HG02571 (cell line): ENCODE measurements around the gene RNF112.

Experiments used
- ATAC-seq: cut with Tn5 transposase; IDR thresholded peaks from one replicate; pipeline ENCODE4 v1.9.1; 2021; ENCODE audit warnings: mild to moderate bottlenecking, moderate library complexity; ENCODE audit not compliant: unreplicated experiment

Gene RNF112

DNA sequence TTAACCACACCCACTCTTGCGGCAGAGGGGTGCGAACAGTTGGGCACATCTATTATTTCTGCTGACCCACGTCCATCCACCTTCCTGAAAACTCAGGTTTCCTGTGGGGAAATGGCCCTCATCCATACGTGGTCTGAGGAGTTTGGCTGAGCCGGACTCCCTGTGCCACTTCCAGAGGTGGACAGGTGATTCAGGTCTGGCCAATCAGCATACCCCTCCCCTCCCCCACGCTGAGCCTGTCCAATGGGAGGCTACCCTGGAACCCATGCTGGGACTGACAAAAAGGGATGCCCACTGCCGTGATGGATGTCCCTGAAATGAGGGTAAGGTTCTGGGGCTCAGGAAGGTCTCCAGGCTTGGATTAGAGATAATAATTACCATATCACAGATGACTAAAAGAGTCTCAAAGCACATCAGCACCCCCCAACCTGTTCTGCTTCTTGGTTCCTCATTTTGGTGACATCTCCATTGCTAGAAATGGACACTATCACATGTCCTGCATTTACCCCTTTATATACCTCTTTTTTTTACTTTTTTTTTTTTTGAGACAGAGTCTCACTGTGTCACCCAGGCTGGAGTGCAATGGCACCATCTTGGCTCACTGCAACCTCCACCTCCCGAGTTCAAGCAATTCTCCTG, 38.0 kb upstream of the RNF112 start:
- no peak for ATAC-seq

DNA sequence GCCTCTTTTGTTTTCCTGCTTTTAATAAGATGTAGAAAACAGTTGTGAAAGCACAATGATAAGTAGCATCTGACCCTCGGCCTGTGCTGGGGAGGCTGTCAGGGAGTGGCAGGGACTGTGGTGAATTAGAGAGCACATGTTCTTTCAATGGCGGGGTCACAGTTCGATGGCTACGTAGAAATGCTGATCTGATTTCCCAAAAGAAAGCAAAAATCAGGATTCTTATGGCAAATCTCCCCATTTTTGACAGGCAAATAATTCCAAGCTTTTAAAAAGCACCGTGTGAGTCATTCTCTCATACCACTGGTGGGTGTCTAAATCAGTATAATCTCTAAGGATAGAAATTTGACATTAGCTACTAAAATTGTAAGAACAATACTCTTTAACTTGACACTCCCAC, 36.9 kb upstream of the RNF112 start:
- no peak for ATAC-seq

DNA sequence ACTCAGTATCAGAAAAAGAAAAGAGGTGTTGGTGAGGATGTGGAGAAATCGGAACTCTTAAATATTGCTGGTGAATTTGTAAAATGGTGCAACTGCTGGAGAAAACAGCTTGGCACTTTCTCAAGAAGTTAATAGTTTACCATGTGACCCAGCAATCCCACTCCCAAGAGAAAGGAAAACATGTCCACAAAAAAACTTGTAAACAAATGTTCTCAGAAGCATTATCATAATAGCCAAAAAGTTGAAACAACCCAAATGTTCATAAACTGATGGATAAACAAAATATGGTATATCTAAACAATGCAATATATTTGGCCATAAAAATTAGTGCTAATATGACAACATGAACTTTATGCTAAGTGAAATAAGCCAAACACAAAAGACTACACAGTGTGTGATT, 35.3 kb upstream of the RNF112 start:
- no peak for ATAC-seq

DNA sequence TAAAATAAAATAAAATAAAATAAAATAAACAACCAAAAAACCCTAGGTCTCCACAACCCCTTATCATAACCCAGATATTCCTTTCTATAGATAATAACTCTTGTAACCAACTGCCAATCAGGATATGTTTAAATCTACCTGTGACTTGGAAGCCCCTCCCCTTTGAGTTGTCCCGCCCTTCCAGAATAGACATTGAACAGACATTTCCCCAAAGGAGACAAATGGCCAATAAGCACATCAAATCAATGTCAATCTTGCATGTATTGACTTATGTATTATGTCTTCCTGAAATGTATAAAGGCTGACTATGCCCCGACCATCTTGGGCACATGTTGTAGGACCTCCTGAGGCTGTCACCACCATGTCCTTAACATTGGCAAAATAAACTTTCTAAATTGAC, 34.2 kb upstream of the RNF112 start:
- no peak for ATAC-seq

DNA sequence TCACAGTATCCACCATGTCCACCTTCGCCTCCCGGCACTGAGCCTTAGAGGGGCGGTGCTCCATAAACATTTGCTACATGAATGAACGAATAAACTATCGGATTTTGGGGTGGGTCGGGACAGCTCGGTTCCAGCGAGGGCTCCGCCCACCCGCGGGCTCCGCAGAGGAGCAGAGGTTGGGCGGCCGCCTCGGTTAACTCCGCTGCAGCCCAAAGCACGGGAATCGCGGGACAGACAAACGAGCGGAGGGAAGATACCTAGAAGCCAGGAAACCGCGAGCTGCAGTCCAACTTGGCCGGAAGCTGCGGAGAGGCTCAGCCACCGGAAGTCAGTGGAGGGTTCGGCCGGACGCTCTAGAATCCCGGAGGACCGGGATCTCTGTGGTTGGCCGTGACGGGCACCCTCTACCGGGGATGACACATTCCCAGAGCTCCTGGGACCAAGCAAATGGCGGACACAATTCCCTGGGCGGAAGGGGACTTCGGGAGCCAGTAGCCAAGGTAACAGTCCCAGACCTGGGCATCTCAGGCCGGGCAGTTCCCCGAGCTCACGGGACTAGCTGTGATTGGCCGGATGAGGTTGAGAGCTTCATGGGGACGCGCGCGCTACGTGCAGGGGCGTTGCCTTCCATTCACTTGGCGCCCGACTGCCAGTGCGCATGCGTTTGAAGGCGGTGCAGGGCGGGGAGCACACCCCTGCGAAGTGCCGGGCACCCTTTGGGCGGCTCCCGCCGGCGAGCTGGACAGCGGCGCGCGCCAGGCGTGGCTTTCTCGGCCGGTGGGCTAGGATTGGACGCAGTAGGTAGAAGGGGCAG, 33.2 kb upstream of the RNF112 start:
- peak; percentile 91 for ATAC-seq

DNA sequence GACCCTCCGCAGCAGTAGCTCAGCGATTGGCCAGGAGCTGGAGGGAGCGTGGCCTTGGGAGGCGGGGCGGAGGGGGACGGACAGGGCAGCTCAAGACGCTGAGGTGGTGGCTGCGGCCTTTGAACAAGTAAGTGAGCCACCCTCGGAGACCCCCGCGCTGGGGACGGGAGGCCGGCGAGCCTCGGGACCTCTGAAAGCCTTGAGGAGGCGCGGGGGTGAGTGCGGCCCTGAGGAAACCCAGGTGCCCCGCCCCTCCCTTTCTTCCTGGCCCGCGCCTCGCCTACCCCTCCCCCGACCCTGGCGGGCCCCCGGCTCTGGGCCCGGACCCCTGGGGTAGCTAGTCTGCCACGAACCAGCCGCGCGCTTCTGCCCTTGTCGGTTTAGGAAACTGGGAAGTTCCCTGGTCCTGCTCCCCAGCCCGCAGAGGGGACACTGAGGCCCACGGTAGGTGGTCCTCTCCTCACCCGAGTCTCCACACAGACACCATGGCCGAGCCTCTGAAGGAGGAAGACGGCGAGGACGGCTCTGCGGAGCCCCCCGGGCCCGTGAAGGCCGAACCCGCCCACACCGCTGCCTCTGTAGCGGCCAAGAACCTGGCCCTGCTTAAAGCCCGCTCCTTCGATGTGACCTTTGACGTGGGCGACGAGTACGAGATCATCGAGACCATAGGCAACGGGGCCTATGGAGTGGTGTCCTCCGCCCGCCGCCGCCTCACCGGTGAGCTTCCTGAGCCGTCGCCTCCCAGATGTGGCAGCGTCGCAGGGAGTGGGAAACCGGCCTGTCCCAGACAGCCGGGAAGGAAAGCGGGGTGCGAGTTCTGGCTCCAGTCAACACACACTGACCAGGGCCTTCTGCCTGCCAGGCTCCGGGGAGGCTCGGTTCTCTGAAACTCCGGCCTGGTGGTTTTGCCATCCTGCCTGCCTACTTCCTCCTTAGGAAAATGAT, 32.3 kb upstream of the RNF112 start, which contains the start of gene MAPK7:
Gene MAPK7 (plus strand): TSS at position 83 of the 945 bp plus-strand sequence. CDS start 403 bp downstream, at position 486.
- peak; percentile 4 for ATAC-seq

DNA sequence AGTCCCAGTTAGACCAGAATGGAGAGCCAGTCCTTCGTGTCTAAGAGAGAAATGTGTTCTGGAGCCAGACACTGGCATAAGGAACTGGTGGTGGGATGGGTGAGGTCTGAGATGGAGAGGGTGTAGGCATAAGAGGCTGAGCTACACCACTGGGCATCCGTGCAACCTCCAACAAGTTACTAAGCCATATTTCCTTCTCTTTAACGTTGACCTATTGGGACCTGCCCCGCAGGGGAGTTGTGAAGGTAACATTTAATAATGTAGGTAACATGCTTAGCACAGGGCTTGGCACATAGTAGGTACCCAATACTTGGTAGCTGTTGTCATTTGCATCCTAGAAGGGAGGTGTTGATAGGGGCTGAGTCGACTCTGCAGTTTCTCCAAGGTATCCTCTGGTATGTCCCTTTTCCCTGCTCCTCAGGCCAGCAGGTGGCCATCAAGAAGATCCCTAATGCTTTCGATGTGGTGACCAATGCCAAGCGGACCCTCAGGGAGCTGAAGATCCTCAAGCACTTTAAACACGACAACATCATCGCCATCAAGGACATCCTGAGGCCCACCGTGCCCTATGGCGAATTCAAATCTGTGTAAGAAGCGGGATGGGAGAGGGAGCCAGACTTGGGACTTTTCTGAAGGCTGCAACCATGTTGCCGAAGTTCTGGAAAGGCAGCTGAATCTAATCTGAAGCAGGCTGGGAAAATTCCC, 31.5 kb upstream of the RNF112 start:
- no peak for ATAC-seq

DNA sequence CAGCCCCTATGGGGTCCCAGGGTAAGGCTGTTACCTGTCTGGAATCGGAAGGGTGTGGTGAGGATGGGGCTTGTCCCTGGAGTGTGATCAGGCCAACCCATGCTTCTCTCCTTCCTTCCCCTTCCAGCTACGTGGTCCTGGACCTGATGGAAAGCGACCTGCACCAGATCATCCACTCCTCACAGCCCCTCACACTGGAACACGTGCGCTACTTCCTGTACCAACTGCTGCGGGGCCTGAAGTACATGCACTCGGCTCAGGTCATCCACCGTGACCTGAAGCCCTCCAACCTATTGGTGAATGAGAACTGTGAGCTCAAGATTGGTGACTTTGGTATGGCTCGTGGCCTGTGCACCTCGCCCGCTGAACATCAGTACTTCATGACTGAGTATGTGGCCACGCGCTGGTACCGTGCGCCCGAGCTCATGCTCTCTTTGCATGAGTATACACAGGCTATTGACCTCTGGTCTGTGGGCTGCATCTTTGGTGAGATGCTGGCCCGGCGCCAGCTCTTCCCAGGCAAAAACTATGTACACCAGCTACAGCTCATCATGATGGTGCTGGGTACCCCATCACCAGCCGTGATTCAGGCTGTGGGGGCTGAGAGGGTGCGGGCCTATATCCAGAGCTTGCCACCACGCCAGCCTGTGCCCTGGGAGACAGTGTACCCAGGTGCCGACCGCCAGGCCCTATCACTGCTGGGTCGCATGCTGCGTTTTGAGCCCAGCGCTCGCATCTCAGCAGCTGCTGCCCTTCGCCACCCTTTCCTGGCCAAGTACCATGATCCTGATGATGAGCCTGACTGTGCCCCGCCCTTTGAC, 30.3 kb upstream of the RNF112 start:
- no peak for ATAC-seq

DNA sequence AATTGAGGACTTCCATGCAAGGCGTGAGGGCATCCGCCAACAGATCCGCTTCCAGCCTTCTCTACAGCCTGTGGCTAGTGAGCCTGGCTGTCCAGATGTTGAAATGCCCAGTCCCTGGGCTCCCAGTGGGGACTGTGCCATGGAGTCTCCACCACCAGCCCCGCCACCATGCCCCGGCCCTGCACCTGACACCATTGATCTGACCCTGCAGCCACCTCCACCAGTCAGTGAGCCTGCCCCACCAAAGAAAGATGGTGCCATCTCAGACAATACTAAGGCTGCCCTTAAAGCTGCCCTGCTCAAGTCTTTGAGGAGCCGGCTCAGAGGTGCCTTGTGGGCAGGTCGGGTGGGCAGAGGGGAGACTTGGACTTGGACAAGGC, 29.7 kb upstream of the RNF112 start:
- ATAC-seq, result no peak

DNA sequence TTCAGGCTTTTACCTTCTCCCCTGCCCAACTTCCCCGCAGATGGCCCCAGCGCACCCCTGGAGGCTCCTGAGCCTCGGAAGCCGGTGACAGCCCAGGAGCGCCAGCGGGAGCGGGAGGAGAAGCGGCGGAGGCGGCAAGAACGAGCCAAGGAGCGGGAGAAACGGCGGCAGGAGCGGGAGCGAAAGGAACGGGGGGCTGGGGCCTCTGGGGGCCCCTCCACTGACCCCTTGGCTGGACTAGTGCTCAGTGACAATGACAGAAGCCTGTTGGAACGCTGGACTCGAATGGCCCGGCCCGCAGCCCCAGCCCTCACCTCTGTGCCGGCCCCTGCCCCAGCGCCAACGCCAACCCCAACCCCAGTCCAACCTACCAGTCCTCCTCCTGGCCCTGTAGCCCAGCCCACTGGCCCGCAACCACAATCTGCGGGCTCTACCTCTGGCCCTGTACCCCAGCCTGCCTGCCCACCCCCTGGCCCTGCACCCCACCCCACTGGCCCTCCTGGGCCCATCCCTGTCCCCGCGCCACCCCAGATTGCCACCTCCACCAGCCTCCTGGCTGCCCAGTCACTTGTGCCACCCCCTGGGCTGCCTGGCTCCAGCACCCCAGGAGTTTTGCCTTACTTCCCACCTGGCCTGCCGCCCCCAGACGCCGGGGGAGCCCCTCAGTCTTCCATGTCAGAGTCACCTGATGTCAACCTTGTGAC, 29.1 kb upstream of the RNF112 start:
- no peak for ATAC-seq

DNA sequence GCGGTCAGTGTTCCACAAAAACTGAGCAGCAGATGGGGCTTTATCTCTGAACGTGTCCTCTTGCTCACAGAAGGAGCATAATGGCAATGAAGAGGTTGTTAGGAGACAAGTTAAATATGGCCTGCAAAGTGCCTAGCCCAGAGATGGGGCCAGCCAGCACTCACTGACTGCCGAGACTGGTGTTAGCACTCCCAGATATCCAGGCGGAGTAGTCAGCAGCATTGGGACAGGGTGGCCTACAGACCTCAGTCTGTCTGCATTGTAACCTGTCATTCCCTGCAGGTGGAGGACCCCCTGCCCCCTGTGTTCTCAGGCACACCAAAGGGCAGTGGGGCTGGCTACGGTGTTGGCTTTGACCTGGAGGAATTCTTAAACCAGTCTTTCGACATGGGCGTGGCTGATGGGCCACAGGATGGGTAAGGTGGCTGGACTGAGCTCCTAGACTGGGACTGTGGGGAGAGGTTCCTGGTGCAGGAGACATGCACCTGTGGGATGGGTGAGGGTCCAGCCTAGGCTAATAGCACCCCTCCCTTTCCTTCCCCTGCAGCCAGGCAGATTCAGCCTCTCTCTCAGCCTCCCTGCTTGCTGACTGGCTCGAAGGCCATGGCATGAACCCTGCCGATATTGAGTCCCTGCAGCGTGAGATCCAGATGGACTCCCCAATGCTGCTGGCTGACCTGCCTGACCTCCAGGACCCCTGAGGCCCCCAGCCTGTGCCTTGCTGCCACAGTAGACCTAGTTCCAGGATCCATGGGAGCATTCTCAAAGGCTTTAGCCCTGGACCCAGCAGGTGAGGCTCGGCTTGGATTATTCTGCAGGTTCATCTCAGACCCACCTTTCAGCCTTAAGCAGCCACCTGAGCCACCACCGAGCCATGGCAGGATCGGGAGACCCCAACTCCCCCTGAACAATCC, 28.2 kb upstream of the RNF112 start:
- ATAC-seq, result no peak

DNA sequence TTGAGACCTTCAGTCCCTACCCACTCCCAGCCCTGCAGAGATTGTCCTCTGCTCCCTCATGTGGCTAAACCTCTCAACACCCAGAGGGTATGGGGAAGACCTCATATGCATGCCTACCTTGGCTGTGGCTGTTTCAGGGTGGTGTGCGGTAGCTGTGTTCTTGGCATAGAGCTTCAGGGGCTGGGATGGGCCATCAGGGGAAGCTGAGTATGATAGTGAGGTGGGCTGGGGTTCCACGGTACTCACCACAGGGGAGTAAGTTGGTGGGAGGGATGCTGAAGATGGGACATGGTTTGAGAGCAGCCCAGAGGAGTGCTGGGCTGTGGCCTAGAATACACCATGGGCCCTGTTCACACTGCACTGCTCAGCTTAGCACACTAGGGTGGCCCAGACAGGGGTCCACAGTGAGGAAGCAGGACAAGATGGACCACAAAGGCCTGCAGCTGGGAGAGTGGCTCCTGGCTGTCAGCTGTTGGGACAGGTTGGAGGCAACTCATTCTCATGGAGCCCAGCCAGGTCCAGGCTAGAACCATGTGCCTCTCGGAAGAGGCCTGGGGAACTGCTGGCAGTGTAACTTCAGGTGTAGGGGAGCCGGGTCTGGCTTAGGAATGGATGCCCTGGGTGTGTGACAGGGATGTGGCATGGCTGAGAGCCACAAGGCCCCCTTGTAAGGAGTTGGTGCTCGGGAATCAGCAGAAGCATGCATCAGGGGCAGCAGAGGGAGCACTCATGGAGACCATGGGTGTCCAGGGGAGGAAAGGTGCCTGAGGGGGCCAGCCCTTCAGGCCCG, 27.2 kb upstream of the RNF112 start:
- no peak for ATAC-seq

DNA sequence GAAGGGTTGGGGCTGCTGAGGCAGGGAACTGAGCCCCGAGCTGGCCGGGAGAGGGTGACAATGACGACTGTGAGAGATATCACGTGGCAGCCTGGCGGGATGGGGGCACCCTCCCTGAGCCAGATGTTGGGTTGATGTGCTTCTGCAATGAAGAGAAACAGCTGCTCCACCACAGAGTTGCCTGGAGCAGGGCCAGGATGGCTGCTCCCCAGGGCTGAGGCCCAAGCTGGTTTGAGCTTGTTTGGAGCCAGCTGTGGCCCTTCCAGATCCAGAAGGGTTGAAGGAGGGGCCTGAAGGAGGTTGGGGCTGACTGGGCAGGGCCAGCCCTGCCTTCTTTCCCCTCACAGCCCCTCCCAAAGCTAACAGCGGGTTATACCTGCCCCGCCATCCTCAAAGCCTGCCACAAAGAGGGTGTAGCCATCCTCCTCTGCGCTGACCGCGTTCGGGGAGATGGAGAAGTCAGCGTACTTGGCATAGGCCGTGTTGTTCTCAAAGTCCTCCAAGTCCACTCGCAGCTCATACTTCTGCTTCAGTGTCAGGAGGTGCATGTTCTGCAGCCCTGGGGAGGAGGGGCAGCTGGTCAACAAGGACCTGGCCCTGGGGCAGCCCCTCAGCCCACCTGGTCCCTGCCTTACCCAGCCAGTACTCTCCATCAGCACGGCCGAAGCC, 26.2 kb upstream of the RNF112 start:
- no peak for ATAC-seq

DNA sequence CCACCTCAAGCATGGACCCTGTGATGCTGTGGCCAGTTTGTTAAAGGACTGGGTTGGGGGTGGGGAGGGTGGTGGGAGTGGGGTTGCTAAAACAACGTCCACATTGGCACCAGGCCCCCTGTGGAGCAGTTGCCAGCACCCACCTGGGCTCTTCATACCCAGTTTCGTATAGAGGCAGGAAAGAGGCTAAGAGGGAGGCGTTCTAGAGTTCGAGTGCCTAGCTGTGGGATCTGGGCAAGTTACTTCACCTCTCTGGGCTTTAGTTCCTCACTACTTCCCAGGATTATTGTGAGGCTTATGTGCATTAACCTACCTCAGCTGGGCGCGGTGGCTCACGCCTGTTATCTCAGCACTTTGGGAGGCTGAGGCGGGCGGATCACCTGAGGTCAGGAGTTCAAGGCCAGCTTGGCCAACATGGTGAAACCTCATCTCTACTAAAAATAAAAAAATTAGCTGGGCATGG, 25.5 kb upstream of the RNF112 start:
- ATAC-seq, result no peak

DNA sequence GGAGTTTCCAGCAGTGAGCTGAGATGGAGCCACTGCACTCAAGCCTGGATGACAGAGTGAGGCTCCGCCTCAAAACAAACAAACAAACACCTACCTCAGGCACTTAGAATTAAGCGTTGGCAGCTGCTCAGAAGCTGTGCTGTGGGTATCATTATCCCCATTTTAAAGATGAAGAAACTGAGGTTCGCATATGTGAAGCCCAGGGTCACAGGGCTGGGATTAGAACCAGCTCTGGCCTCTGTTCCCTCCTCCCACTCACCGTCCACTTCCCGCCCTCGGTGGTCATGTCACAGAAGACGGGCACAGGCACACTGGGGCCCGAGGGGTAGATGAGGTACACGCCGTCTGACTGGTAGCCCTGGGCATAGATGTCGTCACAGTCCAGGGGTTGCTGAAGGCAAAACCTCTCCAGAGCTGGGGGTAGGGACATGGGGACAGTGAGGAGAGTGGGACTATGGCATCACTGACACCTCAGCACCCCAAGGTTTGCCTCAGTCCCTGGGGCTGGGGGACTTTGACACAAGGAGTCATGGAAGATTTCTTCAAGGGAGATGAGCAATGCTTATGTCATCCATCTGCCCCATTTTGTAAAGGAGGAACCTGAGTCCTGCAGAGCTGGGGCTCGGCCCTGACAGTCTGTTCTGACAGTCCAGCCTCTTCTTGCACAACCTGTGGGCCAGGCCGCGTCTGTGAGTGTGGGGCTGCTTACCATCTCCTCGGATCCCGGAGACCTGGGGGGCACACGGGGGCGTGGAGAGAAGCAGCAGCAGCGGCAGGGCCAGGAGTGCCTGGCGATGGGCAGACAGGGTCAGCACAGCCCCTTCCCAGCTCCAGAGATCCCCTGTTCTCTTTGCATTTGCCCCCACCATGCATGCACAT, 24.7 kb upstream of the RNF112 start:
- no peak for ATAC-seq
